PC-9 (cell line): ENCODE data around the gene PIAS1. TPM values are rescaled to one million over a fixed set of nuclear protein-coding genes. Genes with fewer than 3 reads are reported as not detected.

Experiments used
- BruUV-seq: library from RNA; stranded (reverse); fragments of 400-500 nt; replicated peaks from 2 replicates; lab custom pipeline; 2021; lab: Mats Ljungman, UMichigan
- CTCF ChIA-PET: fragments of 300-600 bp; sonication (Branson Sonifier 250); formaldehyde crosslinking; loops from one replicate; lab custom pipeline; 2022; ENCODE audit warnings: antibody characterized with exemption; lab: Charles Lee
- POLR2A ChIA-PET: fragments of 300-600 bp; sonication (Branson Sonifier 250); formaldehyde crosslinking; loops from one replicate; lab custom pipeline; 2022; ENCODE audit warnings: antibody characterized with exemption; ENCODE audit not compliant: unreplicated experiment; lab: Charles Lee
- DNase-seq, 2 experiments: peaks; one replicate each; pipeline versions ENCODE4 v3.0.0 to v3.0.0-alpha.2; 2015 to 2022; ENCODE audit warnings: mixed read lengths in 1 of 2
- H2AFZ ChIP-seq: fragments of 200-600 bp; sonication (generic); 2 replicates; pipeline ENCODE4 v1.8.1; 2017; ENCODE audit warnings: antibody characterized with exemption
- H3F3A ChIP-seq: fragments of 200-600 bp; sonication (generic); 2 replicates; pipeline ENCODE4 v1.8.1; 2017; ENCODE audit warnings: antibody characterized with exemption, mild to moderate bottlenecking, low read depth; ENCODE audit not compliant: insufficient read depth
- H3K27ac ChIP-seq: fragments of 200-600 bp; sonication (generic); 2 replicates; pipeline ENCODE4 v1.6.1; 2016; ENCODE audit warnings: mixed run types
- H3K27me3 ChIP-seq: fragments of 200-600 bp; sonication (generic); 2 replicates; pipeline ENCODE4 v1.6.1; 2016; ENCODE audit warnings: low read depth, mixed run types; ENCODE audit not compliant: insufficient read depth
- H3K36me3 ChIP-seq: fragments of 200-600 bp; sonication (generic); 2 replicates; pipeline ENCODE4 v1.6.1; 2016; ENCODE audit warnings: low read depth, mixed run types
- H3K4me1 ChIP-seq: fragments of 200-600 bp; sonication (generic); replicated peaks from 2 replicates; pipeline ENCODE4 v1.6.1; 2016; ENCODE audit warnings: mixed run types; ENCODE audit not compliant: insufficient read depth
- H3K4me2 ChIP-seq: fragments of 200-600 bp; sonication (generic); 2 replicates; pipeline ENCODE4 v1.6.1; 2017; ENCODE audit warnings: mixed run types
- H3K4me3 ChIP-seq: fragments of 200-600 bp; sonication (generic); 2 replicates; pipeline ENCODE4 v1.6.1; 2016; ENCODE audit warnings: mixed run types
- H3K79me2 ChIP-seq: fragments of 200-600 bp; sonication (generic); 2 replicates; pipeline ENCODE4 v1.6.1; 2017; ENCODE audit warnings: low read depth, mixed run types
- H3K9me2 ChIP-seq: fragments of 200-600 bp; sonication (generic); 2 replicates; pipeline ENCODE4 v1.8.1; 2017; ENCODE audit warnings: mild to moderate bottlenecking; ENCODE audit not compliant: insufficient read depth
- H3K9me3 ChIP-seq: fragments of 200-600 bp; sonication (generic); 2 replicates; pipeline ENCODE4 v1.8.1; 2016; ENCODE audit warnings: low read depth; ENCODE audit not compliant: insufficient read depth
- H4K20me1 ChIP-seq: fragments of 200-600 bp; sonication (generic); 2 replicates; pipeline ENCODE4 v1.8.1; 2017; ENCODE audit not compliant: insufficient read depth
- EZH2 ChIP-seq: fragments of 200-600 bp; sonication (generic); IDR thresholded peaks from 2 replicates; pipeline ENCODE4 v1.8.0; 2017; ENCODE audit warnings: antibody characterized with exemption, low read depth
- intact Hi-C: fragments of 100-400 bp; cut with micrococcal nuclease; formaldehyde crosslinking; loops from one replicate; pipeline ENCODE4 v1.10.0; 2022; ENCODE audit not compliant: unreplicated experiment
- total RNA-seq: library from RNA; stranded (reverse); gene quantifications from 2 replicates; pipeline ENCODE4 v1.2.3, GENCODE V29; 2021
- TF ChIP-seq, protein P1 (sequence below): fragments of 200-600 bp; sonication (generic); conservative IDR thresholded peaks from 2 replicates; pipeline ENCODE4 v1.6.1; 2017; ENCODE audit warnings: mixed run types, antibody characterized with exemption, mild to moderate bottlenecking, moderate library complexity

The PIAS1 gene
- total RNA-seq, 1 experiment from 2014 or later, result 42.5 TPM

DNA sequence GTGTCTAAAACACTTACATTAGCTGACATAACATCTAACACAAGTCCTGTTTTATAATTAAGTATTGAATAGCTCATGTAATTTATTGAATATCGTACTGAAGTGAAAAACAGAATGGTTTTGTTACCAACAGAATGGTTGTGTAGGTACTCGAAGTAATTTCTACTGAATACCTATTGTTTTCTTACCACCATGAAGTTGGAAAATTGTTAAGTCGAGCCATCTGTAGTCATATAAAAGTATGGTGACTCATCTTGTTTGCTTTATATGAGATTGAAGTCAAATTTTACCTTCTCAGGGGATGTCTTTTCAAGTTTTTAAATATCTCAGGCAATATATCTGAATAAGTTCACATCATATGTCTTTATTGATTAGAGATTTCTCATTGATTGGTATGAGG, 37.6 kb downstream of the PIAS1 start:
- intact Hi-C loops, result no loop called here
- Histone ChIP-seq H3K27ac (no peak overlapping the region), H3K4me2 (no peak overlapping the region), H3K36me3 (0 out of 2 replicates have a peak, but pooled peaks cover 3% of the 10 kb centered on the region), H3K79me2 (peaks cover 39% of the 10 kb centered on the region), H3F3A (no peaks in the 10 kb centered on the region), H3K4me1 (no peaks in the 10 kb centered on the region), H2AFZ (no peak overlapping the region), H3K9me2 (no peaks in the 10 kb centered on the region), H3K9me3 (peaks cover 8% of the 10 kb centered on the region; the same call in 1 of the 2 replicates), H4K20me1 (no peaks in the 10 kb centered on the region), H3K4me3 (no peak overlapping the region), H3K27me3 (no peaks in the 10 kb centered on the region)
- CTCF ChIA-PET, result no interaction called here
- POLR2A ChIA-PET, result no interaction called here
- BruUV-seq, result no TSS peak
- no peak for TF ChIP-seq EZH2
- TF ChIP-seq, protein P1, sequence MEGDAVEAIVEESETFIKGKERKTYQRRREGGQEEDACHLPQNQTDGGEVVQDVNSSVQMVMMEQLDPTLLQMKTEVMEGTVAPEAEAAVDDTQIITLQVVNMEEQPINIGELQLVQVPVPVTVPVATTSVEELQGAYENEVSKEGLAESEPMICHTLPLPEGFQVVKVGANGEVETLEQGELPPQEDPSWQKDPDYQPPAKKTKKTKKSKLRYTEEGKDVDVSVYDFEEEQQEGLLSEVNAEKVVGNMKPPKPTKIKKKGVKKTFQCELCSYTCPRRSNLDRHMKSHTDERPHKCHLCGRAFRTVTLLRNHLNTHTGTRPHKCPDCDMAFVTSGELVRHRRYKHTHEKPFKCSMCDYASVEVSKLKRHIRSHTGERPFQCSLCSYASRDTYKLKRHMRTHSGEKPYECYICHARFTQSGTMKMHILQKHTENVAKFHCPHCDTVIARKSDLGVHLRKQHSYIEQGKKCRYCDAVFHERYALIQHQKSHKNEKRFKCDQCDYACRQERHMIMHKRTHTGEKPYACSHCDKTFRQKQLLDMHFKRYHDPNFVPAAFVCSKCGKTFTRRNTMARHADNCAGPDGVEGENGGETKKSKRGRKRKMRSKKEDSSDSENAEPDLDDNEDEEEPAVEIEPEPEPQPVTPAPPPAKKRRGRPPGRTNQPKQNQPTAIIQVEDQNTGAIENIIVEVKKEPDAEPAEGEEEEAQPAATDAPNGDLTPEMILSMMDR, result no peak
- no peak for DNase-seq

- H4K20me1 ChIP-seq, result peaks cover 12% of the 10 kb centered on the region; the same call in 1 of the 2 replicates
- no peak for TF ChIP-seq EZH2
- TF ChIP-seq, protein P1, result no peak
- no peak for DNase-seq
- H3K9me2 ChIP-seq, result no peaks in the 10 kb centered on the region
- peaks cover 12% of the 10 kb centered on the region; the same call in 1 of the 2 replicates for H3K9me3 ChIP-seq
- intact Hi-C loops, result no loop called here
- H3K4me3 ChIP-seq, result no peak overlapping the region
- H3F3A ChIP-seq, result no peaks in the 10 kb centered on the region
- H3K36me3 ChIP-seq, result 0 out of 2 replicates have a peak, but pooled peaks cover 3% of the 10 kb centered on the region
- peaks cover 54% of the 10 kb centered on the region for H3K79me2 ChIP-seq
- ChIA-PET POLR2A (no interaction called here), CTCF (no interaction called here)
- H2AFZ ChIP-seq, result no peak overlapping the region
- no peak overlapping the region for H3K4me2 ChIP-seq
- BruUV-seq, result no TSS peak
- no peaks in the 10 kb centered on the region for H3K4me1 ChIP-seq
- no peaks in the 10 kb centered on the region for H3K27me3 ChIP-seq
- H3K27ac ChIP-seq, result no peak overlapping the region
Measured at GRCh38 chr15:68096099-68096498, 42.0 kb downstream of the PIAS1 start.

DNA sequence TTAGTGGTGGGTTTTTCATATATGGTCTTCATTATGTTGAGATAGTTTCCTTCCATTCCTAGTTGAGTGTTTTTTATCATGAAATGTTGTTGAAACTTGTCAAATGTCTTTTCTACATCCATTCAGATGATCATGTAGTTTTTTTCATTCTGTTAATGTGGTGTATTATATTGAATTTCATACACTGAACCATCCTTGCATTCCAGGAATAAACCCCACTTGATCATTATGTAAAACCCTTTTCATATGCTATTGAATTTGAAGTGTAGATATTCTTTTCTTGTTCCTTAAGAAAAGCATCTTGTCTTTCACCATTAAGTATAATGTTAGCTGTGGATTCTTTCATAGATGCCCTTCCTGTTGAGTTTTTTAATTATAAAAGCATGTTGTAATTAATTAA, 42.9 kb downstream of the PIAS1 start:
- H4K20me1 ChIP-seq, result peaks cover 12% of the 10 kb centered on the region; the same call in 1 of the 2 replicates
- H3K9me2 ChIP-seq, result no peaks in the 10 kb centered on the region
- TF ChIP-seq EZH2, result no peak
- TF ChIP-seq, protein P1, result no peak
- no TSS peak for BruUV-seq
- ChIA-PET POLR2A (no interaction called here), CTCF (no interaction called here)
- peaks cover 54% of the 10 kb centered on the region for H3K79me2 ChIP-seq
- H2AFZ ChIP-seq, result no peak overlapping the region
- H3K27me3 ChIP-seq, result no peaks in the 10 kb centered on the region
- peaks cover 12% of the 10 kb centered on the region; the same call in 1 of the 2 replicates for H3K9me3 ChIP-seq
- no peak overlapping the region for H3K4me3 ChIP-seq
- no peak overlapping the region for H3K27ac ChIP-seq
- H3K4me2 ChIP-seq, result no peak overlapping the region
- intact Hi-C loops, result no loop called here
- H3K36me3 ChIP-seq, result 0 out of 2 replicates have a peak, but pooled peaks cover 3% of the 10 kb centered on the region
- no peak for DNase-seq
- no peaks in the 10 kb centered on the region for H3K4me1 ChIP-seq
- H3F3A ChIP-seq, result no peaks in the 10 kb centered on the region
